Stimulated activated effector memory CD8-positive, alpha-beta T cell treated with anti-CD3 and anti-CD28 coated beads, Interleukin-12 subunit alpha, Interleukin-12 subunit beta, amount 100 ng/mL, for 72 hours (primary cell): ENCODE measurements around the gene PLCB1.
"Not testable (repeated sequence)": the region's sequence is repeated elsewhere in the genome, so short reads cannot be mapped to it uniquely, and the experiment has no call there.

Experiments
- ATAC-seq: fragments of 150-1000 bp; cut with Tn5 transposase; 2 replicates; pipeline ENCODE4 v1.10.0; 2021
- DNase-seq, 2 donors: peaks; one replicate each; pipeline ENCODE4 v3.0.0; 2021 to 2022; ENCODE audit warnings: low spot score in 2 of 2
- H3K27ac Mint-ChIP-seq: one replicate; pipeline ENCODE4 v1.8.0; 2022; ENCODE audit warnings: mild to moderate bottlenecking, mixed read lengths
- H3K36me3 Mint-ChIP-seq: one replicate; pipeline ENCODE4 v1.8.0; 2022; ENCODE audit warnings: mild to moderate bottlenecking, mixed read lengths
- H3K4me1 Mint-ChIP-seq: one replicate; pipeline ENCODE4 v1.8.0; 2022; ENCODE audit warnings: mixed read lengths
- H3K4me3 Mint-ChIP-seq: one replicate; pipeline ENCODE4 v1.8.0; 2022; ENCODE audit warnings: mild to moderate bottlenecking, mixed read lengths
- H3K9me3 Mint-ChIP-seq: one replicate; pipeline ENCODE4 v1.8.0; 2022; ENCODE audit warnings: mixed read lengths

PLCB1 gene

DNA sequence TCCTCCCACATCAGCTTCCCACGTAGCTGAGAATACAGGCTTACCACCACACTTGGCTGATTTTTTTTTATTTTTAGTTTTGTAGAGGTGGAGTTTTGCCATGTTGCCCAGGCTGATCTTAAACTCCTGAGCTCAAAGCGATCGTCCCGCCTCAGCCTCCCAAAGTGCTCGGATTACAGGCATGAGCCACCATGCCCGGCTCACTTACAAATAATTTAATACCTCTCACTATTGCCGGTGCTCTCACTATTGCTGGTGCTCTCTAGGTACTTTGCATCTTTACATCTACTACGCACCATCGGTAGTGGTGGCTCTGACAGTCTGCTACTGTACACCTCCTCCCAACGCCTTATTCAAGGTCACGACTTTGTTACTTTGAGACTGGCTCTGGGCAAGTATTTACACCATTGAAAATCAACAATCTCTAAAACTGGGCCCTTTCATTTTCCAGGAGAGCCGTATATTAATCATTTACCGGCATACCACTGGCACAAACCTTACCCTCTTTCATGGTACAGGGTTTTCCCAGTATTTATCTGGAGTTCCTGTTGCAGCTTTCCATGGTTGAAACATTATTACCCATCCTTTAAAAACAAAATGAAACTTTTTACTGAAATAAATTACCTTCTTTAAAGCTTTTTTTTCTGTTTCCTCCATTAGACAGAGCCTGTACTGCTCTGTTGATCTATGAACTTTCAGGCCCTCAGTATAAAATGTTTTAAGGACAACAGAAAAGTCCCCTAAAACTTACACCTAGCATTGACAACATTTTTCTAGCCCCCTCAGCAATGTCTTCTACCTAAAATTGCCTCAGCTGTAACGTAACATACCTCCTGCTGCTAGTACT lies 677.3 kb downstream of the PLCB1 start:
- Mint-ChIP-seq H3K36me3 (no peaks in the 10 kb centered on the region), H3K9me3 (no peaks in the 10 kb centered on the region), H3K27ac (no peak overlapping the region), H3K4me1 (peaks cover 10% of the 10 kb centered on the region), H3K4me3 (no peak overlapping the region)
- no peak for ATAC-seq
- DNase-seq: no peak

DNA sequence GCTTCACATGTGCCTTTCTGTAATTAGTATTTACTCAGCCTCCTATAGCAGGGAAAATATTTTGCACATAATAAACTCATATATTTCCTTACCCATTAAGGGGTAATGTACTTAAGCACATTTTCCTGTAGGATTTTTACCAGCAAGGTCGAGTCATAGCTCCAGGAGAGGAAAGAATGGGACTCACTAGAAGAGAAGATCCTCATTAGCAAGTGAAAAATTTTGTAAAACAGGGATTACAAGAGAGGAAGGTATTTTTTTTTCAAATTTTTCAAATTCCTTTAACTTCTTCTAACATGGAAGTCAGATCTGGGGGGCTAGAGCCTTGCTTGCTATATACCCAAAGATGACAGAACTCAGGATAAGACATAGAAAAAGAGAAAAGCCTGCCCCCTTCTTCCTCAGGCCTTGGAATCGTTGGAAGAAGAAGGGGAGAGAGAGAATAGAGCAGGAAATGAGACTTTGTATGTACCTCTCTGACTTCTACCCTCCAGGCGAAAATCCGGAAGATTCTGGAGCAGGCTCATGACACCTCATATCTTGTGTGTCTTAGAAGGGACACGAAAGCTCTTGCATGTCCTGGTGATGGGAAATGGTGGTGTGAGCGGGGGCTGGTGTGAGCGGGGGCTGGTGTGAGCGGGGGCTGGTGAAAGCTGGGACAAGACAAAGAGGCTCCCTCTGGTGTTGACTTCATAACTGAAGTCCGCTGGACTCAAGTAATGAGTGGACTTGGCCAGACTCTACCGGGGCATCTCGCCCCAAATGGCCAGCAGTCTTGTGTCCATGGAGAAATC lies 679.9 kb downstream of the PLCB1 start:
- no peaks in the 10 kb centered on the region for H3K9me3 Mint-ChIP-seq
- no peak overlapping the region for H3K27ac Mint-ChIP-seq
- H3K4me3 Mint-ChIP-seq: no peak overlapping the region
- DNase-seq (no peak), ATAC-seq (no peak)
- no peaks in the 10 kb centered on the region for H3K36me3 Mint-ChIP-seq
- H3K4me1 Mint-ChIP-seq: no peaks in the 10 kb centered on the region

DNA sequence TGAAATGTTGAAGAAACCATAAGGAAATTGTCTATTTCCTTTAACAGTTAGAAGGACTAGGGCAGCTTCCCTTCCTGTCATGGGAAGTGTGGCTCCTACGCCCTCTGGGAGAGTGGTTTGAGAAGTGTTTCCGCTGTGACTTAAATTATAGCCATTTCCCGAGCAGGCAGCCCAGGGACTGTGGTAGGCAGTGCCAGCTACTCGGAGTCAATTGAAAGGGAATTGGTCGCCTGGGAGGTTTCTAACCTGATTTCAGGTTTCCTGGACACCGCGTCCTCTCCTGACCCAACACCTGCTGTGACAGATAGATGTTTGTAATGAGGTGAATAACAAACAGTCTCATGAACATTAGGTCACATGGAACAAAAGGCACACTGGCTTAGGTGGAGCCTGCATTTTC lies 680.8 kb downstream of the PLCB1 start:
- H3K4me3 Mint-ChIP-seq: no peak overlapping the region
- H3K4me1 Mint-ChIP-seq: no peaks in the 10 kb centered on the region
- no peak for ATAC-seq
- DNase-seq: no peak
- H3K27ac Mint-ChIP-seq: no peak overlapping the region
- no peaks in the 10 kb centered on the region for H3K9me3 Mint-ChIP-seq
- no peaks in the 10 kb centered on the region for H3K36me3 Mint-ChIP-seq

DNA sequence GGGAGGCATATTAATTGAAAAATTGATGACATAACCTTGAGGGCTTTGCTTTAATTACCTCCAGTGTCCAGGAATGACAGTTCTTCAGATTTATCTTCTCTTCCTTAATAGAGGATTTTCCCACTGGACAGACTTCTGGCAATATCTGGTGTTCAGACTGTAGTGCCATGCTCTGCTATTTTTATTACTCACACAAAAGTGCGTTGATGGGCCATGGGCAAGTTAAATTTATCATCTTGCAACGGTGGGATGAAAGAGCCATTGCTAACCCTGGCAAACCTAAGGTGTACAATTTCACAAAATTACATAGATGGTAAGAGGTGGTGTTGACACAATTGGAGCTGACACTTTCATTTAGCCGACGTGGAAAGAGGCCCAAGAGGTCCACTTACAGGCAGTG lies 683.1 kb downstream of the PLCB1 start:
- DNase-seq: no peak
- no peak overlapping the region for H3K27ac Mint-ChIP-seq
- ATAC-seq: no peak
- no peak overlapping the region for H3K4me3 Mint-ChIP-seq
- no peaks in the 10 kb centered on the region for H3K36me3 Mint-ChIP-seq
- no peaks in the 10 kb centered on the region for H3K9me3 Mint-ChIP-seq
- no peaks in the 10 kb centered on the region for H3K4me1 Mint-ChIP-seq

DNA sequence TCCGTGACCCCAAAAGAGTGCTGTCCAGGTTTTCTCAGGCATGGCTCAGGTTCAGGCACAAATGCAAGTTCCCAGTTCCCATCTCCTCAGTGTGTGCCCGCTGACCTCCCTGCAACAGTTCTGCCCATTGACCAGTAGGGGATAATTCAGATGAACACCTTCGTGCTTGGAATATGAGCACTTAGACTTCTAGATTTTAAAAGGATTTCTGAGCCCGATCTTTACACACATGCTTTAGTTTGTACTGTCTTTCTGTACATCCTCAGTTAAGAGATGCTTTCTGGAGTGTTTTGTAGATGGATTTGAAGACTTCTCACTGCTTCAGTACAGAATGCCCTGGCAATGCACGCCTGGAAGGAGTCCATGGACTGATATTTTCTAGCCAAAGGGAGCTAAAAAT lies 697.2 kb downstream of the PLCB1 start:
- Mint-ChIP-seq H3K27ac (no peak overlapping the region), H3K4me1 (peaks cover 4% of the 10 kb centered on the region), H3K36me3 (no peaks in the 10 kb centered on the region), H3K4me3 (no peak overlapping the region), H3K9me3 (no peaks in the 10 kb centered on the region)
- ATAC-seq (no peak), DNase-seq (no peak)

DNA sequence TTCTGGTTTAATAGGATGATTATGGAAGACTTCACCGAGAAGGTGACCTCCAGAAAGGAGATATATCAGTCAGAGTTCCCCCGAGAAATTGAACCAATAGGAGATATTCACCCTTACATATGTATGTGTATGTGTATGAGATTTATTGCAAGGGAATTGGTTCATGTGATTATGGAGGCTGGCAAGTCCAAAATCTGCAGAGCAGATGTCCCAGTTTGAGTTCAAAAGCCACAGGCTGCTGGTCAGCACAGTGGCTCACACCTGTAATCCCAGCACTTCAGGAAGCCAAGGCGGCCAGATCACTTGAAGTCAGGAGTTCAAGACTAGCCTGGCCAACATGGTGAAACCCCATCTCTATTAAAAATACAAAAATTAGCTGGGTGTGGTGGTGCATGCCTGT lies 702.2 kb downstream of the PLCB1 start:
- not testable (repeated sequence) for H3K9me3 Mint-ChIP-seq, DNase-seq, H3K27ac Mint-ChIP-seq, H3K4me1 Mint-ChIP-seq, H3K36me3 Mint-ChIP-seq, H3K4me3 Mint-ChIP-seq, ATAC-seq

DNA sequence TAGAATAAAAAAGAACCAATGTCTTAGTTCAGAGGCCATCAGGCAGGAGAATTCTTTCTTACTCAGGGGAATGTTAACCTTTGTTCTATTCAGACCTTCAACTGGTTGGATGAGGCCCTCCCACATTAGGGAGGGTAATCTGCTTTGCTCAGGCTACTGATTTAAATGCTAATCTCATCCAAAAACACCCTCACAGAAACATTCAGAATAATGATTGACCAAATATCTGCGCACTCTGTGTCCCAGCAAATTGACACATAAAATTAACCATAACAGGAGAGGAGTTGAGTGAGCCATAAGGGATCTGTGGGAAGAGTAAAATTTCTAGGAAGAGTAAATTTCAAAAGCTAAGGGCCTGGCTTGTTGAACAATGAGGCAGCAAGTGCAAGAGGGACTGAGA lies 702.8 kb downstream of the PLCB1 start:
- no peak for ATAC-seq
- Mint-ChIP-seq H3K27ac (no peak overlapping the region), H3K36me3 (no peaks in the 10 kb centered on the region), H3K4me1 (no peaks in the 10 kb centered on the region), H3K4me3 (no peak overlapping the region), H3K9me3 (no peaks in the 10 kb centered on the region)
- DNase-seq: no peak

DNA sequence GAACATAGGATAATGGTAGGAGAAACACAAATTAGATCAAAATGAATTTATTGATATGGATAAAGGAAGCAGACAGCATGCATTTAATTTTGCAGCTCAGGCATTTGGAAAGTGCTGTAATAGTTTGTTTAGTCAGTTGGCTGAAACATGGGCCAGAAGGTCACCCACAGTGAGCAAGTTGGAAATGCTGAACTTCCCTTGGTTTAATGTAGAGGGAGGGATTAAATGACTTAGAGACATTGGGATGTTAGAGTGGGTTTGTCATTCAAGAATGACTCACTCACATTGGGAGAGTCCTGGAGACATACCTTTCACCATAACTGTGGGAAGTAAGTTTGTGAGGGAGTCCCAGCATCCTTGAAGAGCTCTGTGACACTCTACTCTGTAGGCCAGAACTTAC lies 705.3 kb downstream of the PLCB1 start:
- no peak overlapping the region for H3K27ac Mint-ChIP-seq
- ATAC-seq (no peak), DNase-seq (no peak)
- H3K4me3 Mint-ChIP-seq: no peak overlapping the region
- no peaks in the 10 kb centered on the region for H3K36me3 Mint-ChIP-seq
- no peaks in the 10 kb centered on the region for H3K9me3 Mint-ChIP-seq
- no peaks in the 10 kb centered on the region for H3K4me1 Mint-ChIP-seq

DNA sequence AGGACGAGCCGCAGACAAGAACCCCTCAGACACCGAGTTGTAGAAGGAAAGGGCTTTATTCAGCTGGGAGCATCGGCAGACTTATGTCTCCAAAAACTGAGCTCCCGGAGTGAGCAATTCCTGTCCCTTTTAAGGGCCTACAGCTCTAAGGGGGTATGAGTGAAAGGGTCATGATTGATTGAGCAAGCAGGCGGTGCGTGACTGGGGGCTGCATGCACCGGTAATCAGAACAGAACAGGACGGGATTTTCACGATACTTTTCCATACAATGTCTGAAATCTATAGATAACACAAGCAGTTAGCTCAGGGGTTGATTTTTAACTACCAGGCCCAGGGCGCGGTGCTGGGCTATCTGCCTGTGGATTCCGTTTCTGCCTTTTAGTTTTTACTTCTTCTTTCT lies 710.5 kb downstream of the PLCB1 start:
- no peak for ATAC-seq
- Mint-ChIP-seq H3K4me1 (no peaks in the 10 kb centered on the region), H3K36me3 (no peaks in the 10 kb centered on the region)

DNA sequence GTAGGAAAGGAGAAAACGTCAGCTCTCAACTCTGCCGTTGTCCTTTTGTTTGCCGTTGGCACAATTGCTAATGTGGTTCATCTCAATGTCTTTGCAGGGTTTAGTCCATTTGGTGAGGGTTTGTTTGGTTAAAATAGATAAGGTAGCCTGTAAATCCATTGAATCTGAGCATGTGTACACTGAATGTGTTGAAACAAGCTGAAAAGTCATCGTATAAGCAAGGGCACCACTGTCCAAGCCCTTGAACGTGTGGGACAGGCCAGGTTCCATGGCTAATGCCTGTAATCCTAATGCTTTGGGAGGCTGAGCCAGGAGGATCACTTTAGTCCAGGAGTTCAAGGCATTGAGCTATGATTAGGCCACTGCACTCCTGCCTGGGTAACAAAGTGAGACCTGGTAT lies 712.1 kb downstream of the PLCB1 start:
- DNase-seq: no peak
- H3K4me1 Mint-ChIP-seq: no peaks in the 10 kb centered on the region
- no peak for ATAC-seq
- no peaks in the 10 kb centered on the region for H3K36me3 Mint-ChIP-seq
- H3K27ac Mint-ChIP-seq: no peak overlapping the region
- no peaks in the 10 kb centered on the region for H3K9me3 Mint-ChIP-seq
- no peak overlapping the region for H3K4me3 Mint-ChIP-seq

More for the DNA sequence above, 710.5 kb downstream of the PLCB1 start:
- no peaks in the 10 kb centered on the region for H3K9me3 Mint-ChIP-seq
- H3K27ac Mint-ChIP-seq: no peak overlapping the region
- H3K4me3 Mint-ChIP-seq: no peak overlapping the region
- DNase-seq: no peak

DNA sequence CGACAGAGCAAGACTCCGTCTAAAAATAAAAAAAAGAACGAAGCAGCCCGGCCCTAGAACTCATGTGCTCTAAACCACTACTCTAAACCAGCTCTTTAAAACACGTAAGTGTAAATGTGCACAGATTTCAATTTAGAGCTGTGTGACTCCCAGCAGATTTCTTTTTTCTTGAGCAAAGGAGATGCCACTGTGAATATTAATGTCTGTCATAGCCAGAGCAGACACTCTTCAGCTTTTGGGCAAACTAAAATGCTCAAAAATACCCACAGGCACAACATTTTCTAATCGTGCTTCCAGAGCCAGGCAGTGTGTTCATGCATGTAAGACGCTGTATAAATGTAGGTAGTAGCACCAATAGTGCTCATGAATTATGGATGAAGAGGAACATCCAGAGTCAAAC lies 717.9 kb downstream of the PLCB1 start:
- no peaks in the 10 kb centered on the region for H3K4me1 Mint-ChIP-seq
- H3K4me3 Mint-ChIP-seq: no peak overlapping the region
- DNase-seq: no peak
- H3K36me3 Mint-ChIP-seq: no peaks in the 10 kb centered on the region
- no peak overlapping the region for H3K27ac Mint-ChIP-seq
- no peaks in the 10 kb centered on the region for H3K9me3 Mint-ChIP-seq
- no peak for ATAC-seq

DNA sequence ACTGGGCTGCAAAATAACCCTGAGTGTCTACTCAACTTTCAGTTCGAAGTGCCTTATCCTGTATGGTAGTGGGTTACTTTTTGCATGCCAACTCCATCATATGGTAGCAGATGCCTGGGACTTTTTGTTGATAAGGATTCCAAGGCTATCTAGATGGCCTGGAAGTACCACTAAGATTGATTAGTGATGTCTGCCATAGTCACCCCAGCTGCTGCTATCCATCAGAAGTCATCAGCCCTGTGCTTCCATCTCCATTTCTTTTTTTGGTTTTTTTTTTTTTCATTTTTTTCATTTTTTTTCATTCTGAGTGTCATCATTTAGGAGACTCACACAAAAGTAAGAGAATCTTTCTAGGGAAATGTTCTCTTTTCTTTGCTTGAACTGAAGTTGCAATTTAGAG lies 719.4 kb downstream of the PLCB1 start:
- Mint-ChIP-seq H3K36me3 (no peaks in the 10 kb centered on the region), H3K4me3 (no peak overlapping the region), H3K4me1 (no peaks in the 10 kb centered on the region), H3K9me3 (no peaks in the 10 kb centered on the region), H3K27ac (no peak overlapping the region)
- DNase-seq (no peak), ATAC-seq (no peak)

DNA sequence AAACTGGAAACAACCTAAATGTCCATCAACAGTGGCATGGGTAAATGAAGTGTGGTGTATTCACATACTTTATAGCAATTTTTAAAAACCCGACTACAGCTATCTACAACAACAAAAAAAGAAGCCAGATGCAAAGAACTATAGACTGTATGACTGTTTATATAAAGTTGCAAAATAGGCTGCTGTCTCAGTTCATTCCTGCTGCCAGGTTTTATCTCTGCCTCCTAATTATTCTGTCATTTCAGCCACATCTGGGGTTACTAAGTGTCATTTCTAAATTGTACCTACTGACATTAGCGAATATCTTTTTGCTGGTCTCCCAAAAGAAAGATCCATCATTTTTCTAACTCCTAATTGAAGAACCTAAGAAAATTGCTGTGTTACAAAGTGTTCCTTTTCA lies 719.9 kb downstream of the PLCB1 start:
- not testable (repeated sequence) for H3K4me1 Mint-ChIP-seq, ATAC-seq, DNase-seq, H3K4me3 Mint-ChIP-seq, H3K36me3 Mint-ChIP-seq, H3K27ac Mint-ChIP-seq, H3K9me3 Mint-ChIP-seq

DNA sequence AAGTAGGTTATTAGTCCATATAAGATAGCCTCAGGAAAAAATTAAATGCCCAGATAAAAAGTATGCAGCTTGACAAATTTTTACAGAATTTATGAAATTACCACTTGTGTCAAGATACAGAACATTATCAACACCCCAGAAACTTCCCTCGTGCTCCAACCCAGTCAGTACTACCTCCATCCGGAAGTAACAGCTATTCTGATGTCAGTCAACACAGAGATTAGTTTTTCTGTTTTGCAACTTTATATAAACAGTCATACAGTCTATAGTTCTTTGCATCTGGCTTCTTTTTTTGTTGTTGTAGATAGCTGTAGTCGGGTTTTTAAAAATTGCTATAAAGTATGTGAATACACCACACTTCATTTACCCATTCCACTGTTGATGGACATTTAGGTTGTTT lies 721.1 kb downstream of the PLCB1 start:
- not testable (repeated sequence) for ATAC-seq, H3K9me3 Mint-ChIP-seq, H3K27ac Mint-ChIP-seq, H3K4me1 Mint-ChIP-seq, H3K4me3 Mint-ChIP-seq, H3K36me3 Mint-ChIP-seq, DNase-seq

DNA sequence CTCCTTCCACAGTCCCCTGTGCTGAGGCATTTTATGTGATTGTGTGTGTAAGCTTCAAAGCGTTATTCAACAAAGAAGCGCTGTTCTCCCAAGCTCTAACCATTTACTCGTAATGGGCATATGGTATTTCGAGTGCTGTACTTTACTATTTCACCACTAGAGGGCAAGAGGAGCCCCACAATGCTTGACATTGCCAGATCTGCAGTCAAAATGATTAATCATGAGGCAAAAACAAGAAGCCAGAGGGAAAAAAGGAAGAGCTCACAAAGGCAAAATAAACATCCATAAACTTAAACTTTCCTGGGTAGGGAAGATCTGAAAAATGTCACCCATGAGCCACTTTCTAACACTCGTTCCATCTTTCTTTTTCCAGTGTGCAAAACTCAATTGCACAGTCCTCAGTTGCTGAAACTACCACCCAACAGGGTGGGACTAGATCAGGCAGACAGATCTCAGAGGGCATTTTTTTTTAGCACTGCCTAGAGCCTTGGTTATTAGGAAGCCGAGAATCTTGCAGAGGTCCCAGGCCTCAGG lies 721.8 kb downstream of the PLCB1 start:
- Mint-ChIP-seq H3K36me3 (no peaks in the 10 kb centered on the region), H3K9me3 (no peaks in the 10 kb centered on the region), H3K4me1 (no peaks in the 10 kb centered on the region), H3K4me3 (no peak overlapping the region), H3K27ac (no peak overlapping the region)
- DNase-seq: no peak
- peak; percentile 70 for ATAC-seq

DNA sequence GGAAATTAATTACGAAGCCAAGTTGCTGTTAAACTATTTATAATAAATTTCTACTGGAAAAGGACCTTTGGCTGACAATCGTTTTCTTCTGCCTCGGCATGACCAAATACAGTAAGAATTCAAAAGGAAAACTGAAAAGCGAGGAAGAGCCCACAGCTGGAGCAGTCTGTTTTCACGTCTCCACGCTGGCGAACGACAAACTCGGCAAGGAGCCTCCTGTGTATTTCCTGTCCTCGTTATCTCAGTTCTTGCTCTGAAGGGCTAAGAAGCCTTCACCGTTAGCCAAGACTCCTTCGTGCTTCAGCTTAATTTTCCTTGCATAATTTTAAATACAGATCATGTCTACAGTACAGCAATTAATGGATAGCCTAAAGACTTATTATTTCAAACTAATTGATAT lies 722.5 kb downstream of the PLCB1 start:
- ATAC-seq: no peak
- no peaks in the 10 kb centered on the region for H3K4me1 Mint-ChIP-seq

More for the DNA sequence above, 722.5 kb downstream of the PLCB1 start:
- Mint-ChIP-seq H3K9me3 (no peaks in the 10 kb centered on the region), H3K4me3 (no peak overlapping the region), H3K27ac (no peak overlapping the region), H3K36me3 (no peaks in the 10 kb centered on the region)
- DNase-seq: no peak
